Measurements from ENCODE around the gene DENND1C. TPM values are rescaled to one million over a fixed set of nuclear protein-coding genes. Genes with fewer than 3 reads are reported as not detected.

Gene DENND1C
- total and polyA plus RNA-seq, 9 donors, result 0.63 to 2.3 (median 1.00) TPM

GRCh38 chr19:6489278-6490061 is 7.9 kb upstream of the DENND1C start:
- no peak for TF ChIP-seq EP300 (IDR thresholded peaks at IDR 0.05)
- TF ChIP-seq POLR2A (IDR thresholded peaks at IDR 0.05), result no peak
- no peak for TF ChIP-seq CTCF (IDR thresholded peaks at IDR 0.05)
- no peak overlapping the region for H3K4me3 ChIP-seq
- no peaks in the 10 kb centered on the region for H3K27me3 ChIP-seq
- H3K9me3 ChIP-seq, result peaks cover 0 to 4% of the 10 kb centered on the region in 2 donors
- H3K4me1 ChIP-seq (ENCODE audit: insufficient read depth), result no peaks in the 10 kb centered on the region
- no peak for DNase-seq
- H3K27ac ChIP-seq, result no peak overlapping the region
- intact Hi-C loops (cut with DNase I), result no loop called here
- WGBS, 3 donors, result 44 to 51% (median 49%) methylated on average over 15 of the region's 15 CpGs
- no peaks in the 10 kb centered on the region for H3K36me3 ChIP-seq

- TF ChIP-seq POLR2A (IDR thresholded peaks at IDR 0.05) (no peak), EP300 (IDR thresholded peaks at IDR 0.05) (no peak)
- intact Hi-C loops (cut with DNase I), result no loop called here
- H3K9me3 ChIP-seq, result no peaks in the 10 kb centered on the region
- no peaks in the 10 kb centered on the region for H3K36me3 ChIP-seq
- H3K27me3 ChIP-seq, result no peaks in the 10 kb centered on the region
- WGBS, 3 donors, result 80 to 82% (median 82%) methylated on average over 7 of the region's 7 CpGs
- no peak for DNase-seq
- H3K27ac ChIP-seq, result no peak overlapping the region
- no peaks in the 10 kb centered on the region for H3K4me1 ChIP-seq (ENCODE audit: insufficient read depth)
- H3K4me3 ChIP-seq, result no peak overlapping the region
Observed at GRCh38 chr19:6484831-6485230, 3.2 kb upstream of the DENND1C start.

GRCh38 chr19:6484230-6484629 is 2.6 kb upstream of the DENND1C start:
- no peaks in the 10 kb centered on the region for H3K36me3 ChIP-seq
- no peak for DNase-seq
- intact Hi-C loops (cut with DNase I), result no loop called here
- 83 to 88% (median 88%) methylated on average over 8 of the region's 8 CpGs for WGBS, 3 donors
- no peaks in the 10 kb centered on the region for H3K4me1 ChIP-seq (ENCODE audit: insufficient read depth)
- no peaks in the 10 kb centered on the region for H3K27me3 ChIP-seq
- H3K9me3 ChIP-seq, result no peaks in the 10 kb centered on the region
- no peak overlapping the region for H3K27ac ChIP-seq
- no peak overlapping the region for H3K4me3 ChIP-seq
- TF ChIP-seq POLR2A (IDR thresholded peaks at IDR 0.05) (no peak), CTCF (IDR thresholded peaks at IDR 0.05) (no peak), EP300 (IDR thresholded peaks at IDR 0.05) (no peak)

- no peaks in the 10 kb centered on the region for H3K9me3 ChIP-seq
- DNase-seq, result no peak
- no peak overlapping the region for H3K4me3 ChIP-seq
- no peaks in the 10 kb centered on the region for H3K4me1 ChIP-seq (ENCODE audit: insufficient read depth)
- H3K36me3 ChIP-seq, result no peaks in the 10 kb centered on the region
- no peak overlapping the region for H3K27ac ChIP-seq
- intact Hi-C loops (cut with DNase I), result no loop called here
- WGBS, 3 donors, result 20 to 32% (median 30%) methylated on average over 3 of the region's 3 CpGs
- TF ChIP-seq CTCF (IDR thresholded peaks at IDR 0.05) (no peak), EP300 (IDR thresholded peaks at IDR 0.05) (no peak), POLR2A (IDR thresholded peaks at IDR 0.05) (no peak)
- no peaks in the 10 kb centered on the region for H3K27me3 ChIP-seq
Observed at GRCh38 chr19:6483235-6483634, 1.6 kb upstream of the DENND1C start.

- H3K9me3 ChIP-seq, result no peaks in the 10 kb centered on the region
- H3K36me3 ChIP-seq, result no peaks in the 10 kb centered on the region
- no peak for TF ChIP-seq POLR2A (IDR thresholded peaks at IDR 0.05)
- no peak for TF ChIP-seq CTCF (IDR thresholded peaks at IDR 0.05)
- TF ChIP-seq EP300 (IDR thresholded peaks at IDR 0.05), result no peak
- WGBS, 3 donors, result 92 to 98% (median 96%) methylated on average over 8 of the region's 8 CpGs
- H3K4me3 ChIP-seq, result no peak overlapping the region
- H3K27me3 ChIP-seq, result no peaks in the 10 kb centered on the region
- DNase-seq, result no peak
- H3K4me1 ChIP-seq (ENCODE audit: insufficient read depth), result no peaks in the 10 kb centered on the region
- intact Hi-C loops (cut with DNase I), result no loop called here
- no peak overlapping the region for H3K27ac ChIP-seq
Observed at GRCh38 chr19:6482343-6482686, 728 bp upstream of the DENND1C start.

Measured in ovary (tissue), 9 donors.